Smooth muscle cell (in vitro differentiated cells): ENCODE data around the gene SNW1. TPM values are rescaled to one million over a fixed set of nuclear protein-coding genes. Genes with fewer than 3 reads are reported as not detected.

ENCODE experiments used
- DNase-seq: peaks from one replicate; lab custom pipeline; 2025; ENCODE audit not compliant: unreplicated experiment; lab: John Stamatoyannopoulos, UW
- H2AFZ ChIP-seq: fragments of 200-600 bp; sonication (generic); 2 replicates; pipeline ENCODE4 v1.6.0; 2016; ENCODE audit warnings: antibody characterized with exemption, low read depth, mild to moderate bottlenecking
- H3F3A ChIP-seq: fragments of 200-600 bp; sonication (generic); 2 replicates; pipeline ENCODE4 v1.6.0; 2017; ENCODE audit warnings: antibody characterized with exemption, low read depth
- H3K27ac ChIP-seq: fragments of 200-600 bp; sonication (generic); 2 replicates; pipeline ENCODE4 v1.5.1; 2016; ENCODE audit warnings: low read depth, mild to moderate bottlenecking
- H3K27me3 ChIP-seq: fragments of 200-600 bp; sonication (generic); 2 replicates; pipeline ENCODE4 v1.6.1; 2016; ENCODE audit warnings: low read depth, mild to moderate bottlenecking
- H3K36me3 ChIP-seq: fragments of 200-600 bp; sonication (generic); 2 replicates; pipeline ENCODE4 v1.5.1; 2016; ENCODE audit warnings: low read depth
- H3K4me1 ChIP-seq: fragments of 200-600 bp; sonication (generic); 2 replicates; pipeline ENCODE4 v1.5.1; 2016; ENCODE audit warnings: low read depth
- H3K4me2 ChIP-seq: fragments of 200-600 bp; sonication (generic); 2 replicates; pipeline ENCODE4 v1.6.0; 2016; ENCODE audit warnings: mild to moderate bottlenecking
- H3K4me3 ChIP-seq: fragments of 200-600 bp; sonication (generic); 2 replicates; pipeline ENCODE4 v1.5.1; 2016; ENCODE audit warnings: mild to moderate bottlenecking
- H3K79me2 ChIP-seq: fragments of 200-600 bp; sonication (generic); 2 replicates; pipeline ENCODE4 v1.6.0; 2016; ENCODE audit warnings: low read depth, mild to moderate bottlenecking
- H3K9ac ChIP-seq: fragments of 200-600 bp; sonication (generic); 2 replicates; pipeline ENCODE4 v1.6.0; 2016; ENCODE audit warnings: low read depth
- H3K9me3 ChIP-seq: fragments of 200-600 bp; sonication (generic); replicated peaks from 2 replicates; pipeline ENCODE4 v1.5.1; 2016; ENCODE audit warnings: low read depth
- H4K20me1 ChIP-seq: fragments of 200-600 bp; sonication (generic); 2 replicates; pipeline ENCODE4 v1.6.0; 2016; ENCODE audit warnings: low read depth
- WGBS: methylation state at CpG from one replicate; pipeline ENCODE4 v1.1.7; 2016; ENCODE audit warnings: low lambda C conversion rate; 5-methylcytosine and 5-hydroxymethylcytosine counted together
- polyA plus RNA-seq: library from polyadenylated mRNA; unstranded; fragments of >200 nt; fragmentation: Nextera tagmentation; extraction: Ambion mirVana; gene quantifications from 2 replicates; pipeline ENCODE4 v1.2.1, GENCODE V29; 2016
- total RNA-seq: library from RNA; depleted of rRNA; stranded (reverse); fragments of >200 nt; gene quantifications from 2 replicates; pipeline ENCODE4 v1.2.3, GENCODE V29; 2014
- TF ChIP-seq, protein P1 (sequence below): fragments of 200-600 bp; sonication (generic); IDR thresholded peaks from 2 replicates; pipeline ENCODE4 v1.5.1; 2017; ENCODE audit warnings: borderline replicate concordance, mild to moderate bottlenecking, antibody characterized with exemption; ENCODE audit not compliant: insufficient read depth, poor library complexity, severe bottlenecking

The SNW1 gene
- total and polyA plus RNA-seq, 2 experiments from 2014 or later, result 51.6 to 58.4 TPM

GRCh38 chr14:77682158-77682553 lies 78.8 kb downstream of the SNW1 start:
- Histone ChIP-seq H3K27ac (peak overlapping the region; percentile 52), H2AFZ (no peak overlapping the region), H4K20me1 (no peaks in the 10 kb centered on the region), H3K4me3 (no peak overlapping the region), H3K9me3 (no peaks in the 10 kb centered on the region), H3K79me2 (no peaks in the 10 kb centered on the region), H3K36me3 (no peaks in the 10 kb centered on the region), H3K27me3 (no peaks in the 10 kb centered on the region), H3F3A (no peaks in the 10 kb centered on the region), H3K9ac (no peak overlapping the region), H3K4me2 (peak overlapping the region; percentile 20), H3K4me1 (no peaks in the 10 kb centered on the region)
- 23% methylated on average over 1 of the region's 1 CpG for WGBS
- DNase-seq, result no peak
- TF ChIP-seq, protein P1, sequence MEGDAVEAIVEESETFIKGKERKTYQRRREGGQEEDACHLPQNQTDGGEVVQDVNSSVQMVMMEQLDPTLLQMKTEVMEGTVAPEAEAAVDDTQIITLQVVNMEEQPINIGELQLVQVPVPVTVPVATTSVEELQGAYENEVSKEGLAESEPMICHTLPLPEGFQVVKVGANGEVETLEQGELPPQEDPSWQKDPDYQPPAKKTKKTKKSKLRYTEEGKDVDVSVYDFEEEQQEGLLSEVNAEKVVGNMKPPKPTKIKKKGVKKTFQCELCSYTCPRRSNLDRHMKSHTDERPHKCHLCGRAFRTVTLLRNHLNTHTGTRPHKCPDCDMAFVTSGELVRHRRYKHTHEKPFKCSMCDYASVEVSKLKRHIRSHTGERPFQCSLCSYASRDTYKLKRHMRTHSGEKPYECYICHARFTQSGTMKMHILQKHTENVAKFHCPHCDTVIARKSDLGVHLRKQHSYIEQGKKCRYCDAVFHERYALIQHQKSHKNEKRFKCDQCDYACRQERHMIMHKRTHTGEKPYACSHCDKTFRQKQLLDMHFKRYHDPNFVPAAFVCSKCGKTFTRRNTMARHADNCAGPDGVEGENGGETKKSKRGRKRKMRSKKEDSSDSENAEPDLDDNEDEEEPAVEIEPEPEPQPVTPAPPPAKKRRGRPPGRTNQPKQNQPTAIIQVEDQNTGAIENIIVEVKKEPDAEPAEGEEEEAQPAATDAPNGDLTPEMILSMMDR, result no peak

DNA sequence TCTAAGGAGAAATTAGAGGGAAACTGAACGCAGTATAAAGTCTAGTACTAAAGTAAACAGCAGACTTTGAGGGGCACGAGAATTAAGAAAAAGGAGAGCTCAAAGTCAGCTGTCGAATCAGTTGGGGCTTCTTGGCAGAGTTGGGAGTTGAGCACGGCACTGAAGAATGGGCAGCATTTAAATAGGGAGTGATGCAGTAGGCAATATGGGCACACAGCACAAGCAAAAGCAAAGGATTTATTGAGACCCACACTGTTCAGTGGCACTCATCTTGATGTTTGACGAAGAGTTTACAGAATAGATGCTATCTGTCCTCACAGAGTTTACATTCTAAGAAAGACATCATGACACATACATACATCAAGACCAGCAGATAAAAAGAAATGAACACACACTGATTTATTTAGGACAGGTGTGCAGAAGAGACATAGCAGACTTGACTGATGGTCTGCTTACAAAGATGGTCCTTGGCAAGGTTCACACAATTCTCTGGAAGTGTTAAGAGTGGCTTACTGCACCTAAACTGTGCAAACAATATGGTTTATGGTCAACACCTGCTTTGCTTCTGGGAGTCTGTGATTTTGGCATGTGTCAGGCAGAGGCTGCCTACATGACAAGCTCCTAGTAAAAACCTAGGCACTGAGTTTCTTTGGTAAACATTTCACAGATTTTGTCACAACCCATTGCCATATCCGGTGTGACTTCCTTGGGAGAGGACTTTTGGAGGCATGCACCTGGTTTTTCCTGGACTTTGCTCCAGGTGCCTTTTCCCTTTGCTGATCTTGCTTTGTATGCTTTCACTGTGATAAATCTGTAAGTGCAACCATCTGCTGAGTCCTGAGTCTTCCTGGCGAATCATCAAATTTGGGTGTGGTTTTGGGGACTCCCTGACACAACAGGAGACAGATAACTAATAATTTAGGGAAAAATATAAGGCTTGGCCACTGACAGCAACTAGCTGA lies 79.5 kb downstream of the SNW1 start:
- Histone ChIP-seq H3K9ac (no peak overlapping the region), H3K27me3 (no peaks in the 10 kb centered on the region), H3F3A (no peaks in the 10 kb centered on the region), H3K27ac (peak overlapping the region; percentile 52), H2AFZ (no peak overlapping the region), H3K4me3 (no peak overlapping the region), H3K36me3 (no peaks in the 10 kb centered on the region), H4K20me1 (no peaks in the 10 kb centered on the region), H3K4me1 (no peaks in the 10 kb centered on the region), H3K9me3 (no peaks in the 10 kb centered on the region), H3K4me2 (peak overlapping the region; percentile 20), H3K79me2 (no peaks in the 10 kb centered on the region)
- TF ChIP-seq, protein P1, result no peak
- 96% methylated on average over 7 of the region's 7 CpGs for WGBS
- DNase-seq, result no peak

GRCh38 chr14:77674931-77675330 lies 86.0 kb downstream of the SNW1 start:
- no peak overlapping the region for H3K4me3 ChIP-seq
- no peaks in the 10 kb centered on the region for H4K20me1 ChIP-seq
- no peak overlapping the region for H3K27ac ChIP-seq
- DNase-seq, result no peak
- H2AFZ ChIP-seq, result no peak overlapping the region
- no peaks in the 10 kb centered on the region for H3K79me2 ChIP-seq
- H3K36me3 ChIP-seq, result peaks cover 5% of the 10 kb centered on the region
- no peaks in the 10 kb centered on the region for H3K9me3 ChIP-seq
- H3F3A ChIP-seq, result no peaks in the 10 kb centered on the region
- H3K9ac ChIP-seq, result no peak overlapping the region
- over 99% methylated on average over 8 of the region's 8 CpGs for WGBS
- no peak overlapping the region for H3K4me2 ChIP-seq
- H3K4me1 ChIP-seq, result no peaks in the 10 kb centered on the region
- H3K27me3 ChIP-seq, result no peaks in the 10 kb centered on the region
- TF ChIP-seq, protein P1, result no peak
